Islet of Langerhans (tissue), 1 donor: ENCODE results near the gene HIGD2B.
"Not testable (repeated sequence)": the region's sequence is repeated elsewhere in the genome, so short reads cannot be mapped to it uniquely, and the experiment has no call there.

Experiments
- FAIRE-seq: peaks from one replicate; lab custom pipeline; 2011; peaks lifted over from hg19 to GRCh38; lab: Jason Lieb, UNC

Gene HIGD2B

GRCh38 chr15:72685925-72686794 is at the start of gene HIGD2B, which contains the start of gene BBS4:
TSS of gene HIGD2B (minus strand) at chr15:72686182. CDS start at chr15:72676374, 9,808 bp downstream.
TSS of gene BBS4 (plus strand) at chr15:72686207. CDS start at chr15:72686228, 21 bp downstream.
- no peak for FAIRE-seq

GRCh38 chr15:72735111-72735510 is 49.1 kb upstream of the HIGD2B start:
- FAIRE-seq, result no peak

- no peak for FAIRE-seq
Measured at GRCh38 chr15:72733941-72734738, 48.2 kb upstream of the HIGD2B start.

GRCh38 chr15:72732516-72732915 is 46.5 kb upstream of the HIGD2B start:
- FAIRE-seq, result no peak

- FAIRE-seq, result no peak
Measured at GRCh38 chr15:72732086-72732485, 46.1 kb upstream of the HIGD2B start.

GRCh38 chr15:72728821-72729220 is 42.8 kb upstream of the HIGD2B start:
- FAIRE-seq, result no peak

- not testable (repeated sequence) for FAIRE-seq
Measured at GRCh38 chr15:72728249-72728648, 42.3 kb upstream of the HIGD2B start.

- FAIRE-seq, result no peak
Measured at GRCh38 chr15:72727154-72727553, 41.2 kb upstream of the HIGD2B start.

GRCh38 chr15:72725851-72726250 is 39.9 kb upstream of the HIGD2B start:
- FAIRE-seq, result not testable (repeated sequence)

- FAIRE-seq, result no peak
Measured at GRCh38 chr15:72725446-72725845, 39.5 kb upstream of the HIGD2B start.

- FAIRE-seq, result no peak
Measured at GRCh38 chr15:72724028-72724427, 38.0 kb upstream of the HIGD2B start.

GRCh38 chr15:72722071-72722696 is 36.2 kb upstream of the HIGD2B start:
- no peak for FAIRE-seq

GRCh38 chr15:72708551-72709303 is 22.7 kb upstream of the HIGD2B start:
- not testable (repeated sequence) for FAIRE-seq

- FAIRE-seq, result no peak
Measured at GRCh38 chr15:72706266-72706665, 20.3 kb upstream of the HIGD2B start.

- no peak for FAIRE-seq
Measured at GRCh38 chr15:72700076-72700475, 14.1 kb upstream of the HIGD2B start.

GRCh38 chr15:72698938-72699337 is 13.0 kb upstream of the HIGD2B start:
- FAIRE-seq, result no peak

GRCh38 chr15:72690938-72691337 is 5.0 kb upstream of the HIGD2B start:
- no peak for FAIRE-seq

GRCh38 chr15:72688697-72689096 is 2.7 kb upstream of the HIGD2B start:
- FAIRE-seq, result no peak

GRCh38 chr15:72685301-72685924 is 569 bp downstream of the HIGD2B start:
- no peak for FAIRE-seq

- FAIRE-seq, result no peak
Measured at GRCh38 chr15:72682772-72683171, 3.2 kb downstream of the HIGD2B start.

GRCh38 chr15:72680931-72681330 is 5.1 kb downstream of the HIGD2B start:
- FAIRE-seq, result no peak
